ENCODE measurements around the gene EFCC1. TPM values are rescaled to one million over a fixed set of nuclear protein-coding genes. Genes with fewer than 3 reads are reported as not detected.

Gene EFCC1
- total RNA-seq, 2 experiments from 2014 or later = 0.22 to 0.25 TPM

- Mint-ChIP-seq H3K27me3 (peaks cover 10% of the 10 kb centered on the region), H3K9me3 (no peaks in the 10 kb centered on the region), H3K4me1 (ENCODE audit: low read depth) (peaks cover 64% of the 10 kb centered on the region), H3K4me3 (no peak overlapping the region), H3K36me3 (ENCODE audit: low read depth) (no peaks in the 10 kb centered on the region), H3K27ac (no peak overlapping the region)
- ChIA-PET POLR2A (interaction anchor here (3.7 kb wide), 1 partner anchor 19 kb away, joined by 41 read pairs; no protein-coding TSS in a partner anchor), CTCF (interaction anchor here (4.2 kb wide), 1 partner anchor 20 kb away, joined by 13 read pairs; no protein-coding TSS in a partner anchor)
- ATAC-seq (ENCODE audit: poor library complexity) (no peak), DNase-seq (no peak)
- Histone ChIP-seq H3K36me3 (ENCODE audit: insufficient read depth, low read length) (no peaks in the 10 kb centered on the region), H3K27me3 (ENCODE audit: control insufficient read depth in 1 of 2, insufficient read depth in 2 of 2, low read length in 2 of 2) (peaks cover 11 to 17% of the 10 kb centered on the region in 2 experiments), H3K27ac (ENCODE audit: low read depth in 1 of 2, low read length in 2 of 2) (no peak overlapping the region), H3K9me3 (ENCODE audit: control insufficient read depth in 1 of 2, insufficient read depth in 1 of 2, low read length in 2 of 2) (peaks cover 0 to 6% of the 10 kb centered on the region in 2 experiments), H3K4me1 (ENCODE audit: insufficient read depth, low read length) (peaks cover 43% of the 10 kb centered on the region), H3K4me3 (ENCODE audit: low read length) (no peak overlapping the region)
- no peak for TF ChIP-seq CTCF (IDR thresholded peaks at IDR 0.05)
- intact Hi-C loops (cut with DNase I, micrococcal nuclease) = no loop called here
Observed at GRCh38 chr3:128996726-128997125, 4.4 kb upstream of the EFCC1 start.

- H3K36me3 ChIP-seq (ENCODE audit: insufficient read depth, low read length) = no peaks in the 10 kb centered on the region
- DNase-seq (no peak), ATAC-seq (ENCODE audit: poor library complexity) (no peak)
- peaks cover 70% of the 10 kb centered on the region for H3K4me1 Mint-ChIP-seq (ENCODE audit: low read depth)
- no peaks in the 10 kb centered on the region for H3K9me3 Mint-ChIP-seq
- peaks cover 0 to 6% of the 10 kb centered on the region in 2 experiments for H3K9me3 ChIP-seq (ENCODE audit: control insufficient read depth in 1 of 2, insufficient read depth in 1 of 2, low read length in 2 of 2)
- H3K27me3 ChIP-seq (ENCODE audit: control insufficient read depth in 1 of 2, insufficient read depth in 2 of 2, low read length in 2 of 2) = peaks cover 17 to 26% of the 10 kb centered on the region in 2 experiments
- H3K4me1 ChIP-seq (ENCODE audit: insufficient read depth, low read length) = peaks cover 51% of the 10 kb centered on the region
- H3K27me3 Mint-ChIP-seq = peaks cover 17% of the 10 kb centered on the region
- no peak overlapping the region for H3K27ac ChIP-seq (ENCODE audit: low read depth in 1 of 2, low read length in 2 of 2)
- no peak overlapping the region for H3K4me3 ChIP-seq (ENCODE audit: low read length)
- POLR2A ChIA-PET = interaction anchor here (1.3 to 5.7 kb wide), 4 partner anchors 19 to 317 kb away, joined by 3 to 49 read pairs (median 4); no protein-coding TSS in a partner anchor
- H3K27ac Mint-ChIP-seq = no peak overlapping the region
- intact Hi-C loops (cut with DNase I, micrococcal nuclease) = no loop called here
- H3K4me3 Mint-ChIP-seq = no peak overlapping the region
- CTCF ChIA-PET = interaction anchor here (0.8 to 1.6 kb wide), 3 partner anchors 19 to 55 kb away, joined by 3 to 7 read pairs (median 4); no protein-coding TSS in a partner anchor
- TF ChIP-seq CTCF (IDR thresholded peaks at IDR 0.05) = no peak
- H3K36me3 Mint-ChIP-seq (ENCODE audit: low read depth) = no peaks in the 10 kb centered on the region
Observed at GRCh38 chr3:128997486-128998133, 3.5 kb upstream of the EFCC1 start.

GRCh38 chr3:128998561-128998960 is 2.5 kb upstream of the EFCC1 start:
- Histone ChIP-seq H3K27me3 (ENCODE audit: control insufficient read depth in 1 of 2, insufficient read depth in 2 of 2, low read length in 2 of 2) (peaks cover 24 to 35% of the 10 kb centered on the region in 2 experiments), H3K36me3 (ENCODE audit: insufficient read depth, low read length) (no peaks in the 10 kb centered on the region), H3K27ac (ENCODE audit: low read depth in 1 of 2, low read length in 2 of 2) (no peak overlapping the region), H3K4me3 (ENCODE audit: low read length) (no peak overlapping the region), H3K9me3 (ENCODE audit: control insufficient read depth in 1 of 2, insufficient read depth in 1 of 2, low read length in 2 of 2) (peaks cover 0 to 6% of the 10 kb centered on the region in 2 experiments), H3K4me1 (ENCODE audit: insufficient read depth, low read length) (peaks cover 51% of the 10 kb centered on the region)
- peaks cover 26% of the 10 kb centered on the region for H3K27me3 Mint-ChIP-seq
- H3K9me3 Mint-ChIP-seq = no peaks in the 10 kb centered on the region
- CTCF ChIA-PET = interaction anchor here (0.8 to 1.6 kb wide), 4 partner anchors 18 to 54 kb away, joined by 3 to 7 read pairs (median 4); no protein-coding TSS in a partner anchor
- no peak overlapping the region for H3K4me3 Mint-ChIP-seq
- DNase-seq (no peak), ATAC-seq (ENCODE audit: poor library complexity) (no peak)
- TF ChIP-seq CTCF (IDR thresholded peaks at IDR 0.05) = no peak
- intact Hi-C loops (cut with DNase I, micrococcal nuclease) = no loop called here
- H3K4me1 Mint-ChIP-seq (ENCODE audit: low read depth) = peaks cover 75% of the 10 kb centered on the region
- POLR2A ChIA-PET = interaction anchor here (1.1 to 5.7 kb wide), 7 partner anchors 13 to 318 kb away, joined by 3 to 49 read pairs (median 3); no protein-coding TSS in a partner anchor
- H3K27ac Mint-ChIP-seq = peak overlapping the region; percentile 8
- no peaks in the 10 kb centered on the region for H3K36me3 Mint-ChIP-seq (ENCODE audit: low read depth)
